Activated CD4-positive, alpha-beta T cell treated with anti-CD3 and anti-CD28 coated beads, Interleukin-2, Interleukin-6, amounts not matched to agents 100 ng/mL and 50 ng/mL, durations not matched to agents 16 hours and 8 hours (primary cell): ENCODE data around the gene LRRC74A.
"Not testable (repeated sequence)": the region's sequence is repeated elsewhere in the genome, so short reads cannot be mapped to it uniquely, and the experiment has no call there.

Experiments
- DNase-seq: peaks from one replicate; pipeline ENCODE4 v3.0.0-alpha.2; 2020

LRRC74A gene

DNA sequence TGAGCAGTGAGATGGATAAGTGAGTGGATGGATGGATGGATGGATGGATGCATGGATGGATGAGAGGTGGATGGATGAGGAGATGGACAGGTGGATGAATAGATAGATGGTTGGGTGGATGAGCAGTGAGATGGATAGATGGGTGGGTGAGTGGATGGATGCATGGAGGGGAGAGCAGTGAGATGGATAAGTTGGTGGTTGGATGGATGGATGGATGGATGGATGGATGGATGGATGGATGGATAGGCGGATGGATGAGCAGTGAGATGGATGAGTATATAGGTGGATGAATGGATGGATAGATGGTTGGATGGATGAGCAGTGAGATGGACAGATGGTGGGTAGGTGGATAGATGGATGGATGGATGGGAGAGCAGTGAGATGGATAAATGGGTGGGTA lies 30.6 kb downstream of the LRRC74A start:
- no peak for DNase-seq

DNA sequence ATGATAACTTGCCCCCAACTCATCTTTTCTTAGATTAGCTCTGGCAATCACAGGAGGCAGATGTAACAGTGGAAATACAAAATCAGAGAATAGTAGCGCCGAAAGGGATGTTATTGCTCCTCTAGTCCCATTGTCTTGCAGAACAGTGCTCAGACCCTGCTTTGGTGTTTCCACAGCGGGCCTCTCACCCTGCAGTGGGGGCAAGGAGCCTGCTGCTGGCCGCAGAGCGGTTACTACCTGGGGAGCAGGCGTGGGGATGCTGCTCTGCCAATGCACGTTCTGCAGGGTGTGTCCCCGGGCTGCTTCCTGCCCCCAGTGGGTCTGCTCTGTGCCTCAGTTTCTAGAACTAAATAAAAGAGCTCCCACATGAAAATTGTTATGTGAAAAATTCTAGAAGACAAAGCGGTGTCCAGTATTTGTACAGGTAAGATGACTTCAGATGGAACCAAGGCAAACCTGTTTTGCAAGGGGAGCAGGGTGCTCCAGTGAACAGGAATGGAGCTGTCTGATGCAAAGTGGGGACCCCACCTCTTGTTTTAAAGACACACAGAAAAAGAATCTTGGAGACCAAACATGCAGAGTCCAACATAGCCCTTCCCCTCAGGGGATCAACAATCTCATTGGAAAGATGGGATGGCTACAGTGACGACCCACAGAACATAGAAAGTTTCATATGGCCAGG lies 35.5 kb downstream of the LRRC74A start:
- DNase-seq = no peak

DNA sequence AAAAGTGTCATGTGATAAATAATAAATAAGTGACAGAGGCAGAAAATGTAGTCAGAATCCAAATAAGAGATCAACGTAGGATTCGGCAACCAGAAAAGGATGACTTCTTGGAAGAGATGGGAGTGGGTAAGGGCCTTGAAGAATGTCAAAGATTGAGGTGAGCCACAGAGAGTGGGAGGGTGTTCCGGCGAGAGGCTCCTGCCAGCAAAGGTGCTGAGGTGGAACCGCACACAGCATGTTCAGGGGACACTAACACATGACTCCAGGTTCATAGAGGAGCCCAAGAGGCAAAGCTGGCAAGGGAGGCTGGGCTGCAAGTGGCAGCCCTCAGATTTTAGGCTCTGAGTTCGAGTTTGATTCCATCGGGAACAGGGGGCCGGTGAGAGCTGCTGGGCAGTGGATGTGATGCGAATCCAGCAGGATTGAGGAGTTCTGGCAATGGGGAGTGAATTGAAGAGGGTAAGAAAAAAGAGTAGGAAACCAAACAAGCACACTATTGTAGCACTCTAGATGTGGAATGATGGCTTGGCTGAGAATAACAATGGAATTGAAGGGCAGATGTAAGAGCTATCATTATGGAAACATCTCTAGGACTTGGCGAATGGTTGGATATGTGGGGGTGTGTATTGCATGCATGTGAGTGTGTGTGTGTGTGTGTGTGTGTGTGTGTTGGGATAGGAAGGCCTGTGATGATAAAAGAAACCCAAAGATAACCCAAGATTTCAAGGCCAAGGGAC lies 36.5 kb downstream of the LRRC74A start:
- no peak for DNase-seq

DNA sequence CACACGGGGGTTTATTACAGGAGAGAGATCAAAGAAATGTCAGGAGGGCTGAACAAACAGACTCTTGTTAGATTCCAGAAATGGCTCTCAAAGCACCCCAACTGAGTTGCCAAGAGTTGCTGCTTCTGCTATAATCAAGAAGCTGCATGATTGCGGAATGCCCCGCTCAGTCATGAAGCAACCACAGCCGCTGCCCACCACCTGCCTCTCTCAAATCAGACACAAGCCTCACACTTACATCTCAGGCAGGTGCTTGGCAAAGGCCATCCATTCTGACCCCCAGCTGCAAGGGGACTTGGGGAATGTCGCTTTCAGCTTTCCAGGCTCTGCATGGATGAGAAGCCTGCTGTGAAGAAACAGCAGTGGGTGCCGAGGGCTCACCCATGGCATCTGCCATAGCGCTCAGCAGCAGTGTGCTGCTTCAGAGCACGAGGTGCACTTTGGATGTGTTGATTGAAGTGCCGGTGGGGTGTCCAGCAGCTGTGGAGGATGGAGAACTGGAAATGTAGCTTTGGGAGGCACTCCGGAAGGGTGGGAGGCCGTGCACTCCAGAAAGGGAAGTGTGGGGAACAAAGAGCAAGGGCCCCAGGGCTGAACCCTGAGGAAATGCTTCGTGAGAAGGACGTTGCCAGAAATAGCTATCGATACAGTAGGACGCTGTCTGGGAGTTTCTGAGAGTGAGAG lies 37.7 kb downstream of the LRRC74A start:
- DNase-seq = no peak

DNA sequence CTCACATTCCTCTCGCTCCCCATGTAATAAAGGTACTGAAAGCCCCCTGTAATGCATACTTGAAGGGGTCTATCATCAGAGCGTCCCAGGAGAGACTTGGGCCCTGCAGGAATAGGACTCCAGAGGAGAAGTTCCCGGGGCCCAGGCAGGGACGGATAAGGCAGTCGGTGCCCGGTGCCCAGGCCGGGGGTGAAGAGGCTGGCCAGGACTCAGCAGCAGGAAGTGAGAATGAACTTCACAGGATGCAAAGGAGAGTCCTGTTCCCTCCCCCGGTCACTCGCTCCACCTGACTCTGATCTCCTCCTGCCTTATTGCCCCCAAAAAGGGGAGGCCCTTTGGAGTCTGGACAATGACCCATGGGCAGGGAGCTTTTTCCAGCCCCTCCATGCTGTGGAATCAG lies 40.2 kb downstream of the LRRC74A start:
- no peak for DNase-seq

DNA sequence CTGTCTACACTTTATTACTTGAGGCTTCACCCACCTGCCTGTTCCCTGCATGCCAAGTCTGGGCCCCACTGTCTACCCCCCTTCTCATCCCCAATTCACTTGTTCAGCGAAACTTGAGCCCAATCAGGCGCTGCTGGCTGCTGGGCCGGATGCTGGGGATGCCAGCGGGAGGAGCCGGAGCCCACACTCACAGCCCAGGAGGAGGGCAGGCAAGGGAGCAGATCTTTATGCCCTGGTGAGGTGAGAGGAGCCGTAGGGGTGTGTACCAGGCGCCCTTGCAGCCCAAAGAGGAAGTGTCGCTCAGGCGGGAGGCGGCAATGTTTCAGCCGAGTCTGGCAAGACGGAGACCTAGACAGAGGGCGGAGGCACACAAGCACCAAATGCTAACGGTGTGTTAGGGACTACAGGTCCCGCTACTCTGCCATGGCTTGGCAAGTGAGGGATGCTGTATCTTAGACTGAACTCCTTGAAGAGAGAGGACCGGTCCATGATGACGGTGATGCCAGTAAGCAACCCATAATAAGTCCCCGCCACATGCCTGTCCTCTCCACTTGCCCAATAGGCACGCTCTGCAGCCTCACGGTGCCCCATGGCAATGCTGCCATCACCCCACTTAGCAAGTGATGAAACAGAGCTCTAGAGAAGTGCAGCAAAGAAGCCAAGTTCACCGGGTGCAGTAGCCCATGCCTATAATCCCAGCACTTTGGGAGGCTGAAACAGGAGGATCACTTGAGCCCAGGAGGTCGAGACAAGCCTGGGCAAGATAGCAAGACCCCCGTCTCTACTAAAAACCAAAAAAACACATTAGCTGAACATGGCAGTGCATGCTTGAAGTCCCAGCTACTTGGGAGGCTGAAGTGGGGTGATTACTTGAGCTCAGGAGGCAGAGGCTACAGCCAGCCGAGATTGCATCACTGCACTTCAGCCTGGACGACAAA lies 41.6 kb downstream of the LRRC74A start:
- DNase-seq = peak; percentile 27

DNA sequence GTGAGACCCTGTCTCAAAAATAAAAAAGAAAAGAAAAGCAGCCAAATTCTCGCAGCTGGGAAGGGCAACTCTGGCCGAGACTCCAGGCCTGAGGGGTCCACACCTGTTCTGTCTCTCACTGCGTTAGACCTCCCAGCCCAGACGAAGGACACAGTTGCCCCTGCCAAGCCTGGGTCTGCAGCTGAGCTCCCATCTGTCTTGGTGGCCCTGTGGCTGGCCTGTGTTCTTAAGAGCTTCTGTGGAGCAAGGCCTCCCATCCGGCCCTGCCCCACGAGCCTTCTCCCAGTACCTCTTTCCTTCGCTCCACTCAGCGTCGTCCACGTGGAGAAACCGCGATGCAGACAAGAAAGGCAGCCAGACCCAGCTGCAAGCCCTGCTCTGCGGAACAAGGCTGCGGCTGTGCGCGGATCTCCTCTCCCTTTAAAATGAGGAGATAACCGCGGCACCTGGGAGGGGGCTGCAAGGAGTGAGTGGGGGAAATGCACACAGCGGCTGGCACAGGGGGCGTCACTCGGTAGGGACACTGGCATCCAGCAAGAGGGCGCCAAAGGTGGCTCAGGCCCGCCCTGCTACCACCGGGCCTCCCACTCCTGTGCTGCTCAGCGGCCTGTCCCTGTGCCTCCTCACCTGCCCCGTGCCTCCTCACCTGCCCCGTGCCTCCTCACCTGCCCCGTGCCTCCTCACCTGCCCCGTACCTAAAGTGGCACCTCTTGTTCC lies 42.4 kb downstream of the LRRC74A start:
- no peak for DNase-seq

DNA sequence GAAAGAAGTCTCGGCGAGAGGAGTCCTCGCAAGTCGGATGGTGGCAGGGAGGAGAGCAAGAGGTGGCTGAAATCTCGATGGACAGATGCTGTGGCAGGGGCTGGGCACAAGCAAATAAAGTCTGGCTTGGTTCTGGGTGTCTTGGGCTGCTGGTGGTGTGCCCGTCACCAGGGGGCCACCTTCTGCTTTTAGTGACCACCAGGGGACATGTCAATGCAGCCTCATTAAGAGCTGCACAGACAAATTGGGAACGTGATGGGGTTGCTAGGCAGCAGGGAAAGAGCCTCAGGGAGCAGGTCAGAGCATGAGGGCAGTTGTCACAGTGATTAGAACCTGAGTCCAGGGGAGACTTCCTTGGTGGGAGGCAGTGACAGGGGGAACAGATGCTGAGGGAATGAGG lies 44.0 kb downstream of the LRRC74A start:
- DNase-seq = peak; percentile 10

DNA sequence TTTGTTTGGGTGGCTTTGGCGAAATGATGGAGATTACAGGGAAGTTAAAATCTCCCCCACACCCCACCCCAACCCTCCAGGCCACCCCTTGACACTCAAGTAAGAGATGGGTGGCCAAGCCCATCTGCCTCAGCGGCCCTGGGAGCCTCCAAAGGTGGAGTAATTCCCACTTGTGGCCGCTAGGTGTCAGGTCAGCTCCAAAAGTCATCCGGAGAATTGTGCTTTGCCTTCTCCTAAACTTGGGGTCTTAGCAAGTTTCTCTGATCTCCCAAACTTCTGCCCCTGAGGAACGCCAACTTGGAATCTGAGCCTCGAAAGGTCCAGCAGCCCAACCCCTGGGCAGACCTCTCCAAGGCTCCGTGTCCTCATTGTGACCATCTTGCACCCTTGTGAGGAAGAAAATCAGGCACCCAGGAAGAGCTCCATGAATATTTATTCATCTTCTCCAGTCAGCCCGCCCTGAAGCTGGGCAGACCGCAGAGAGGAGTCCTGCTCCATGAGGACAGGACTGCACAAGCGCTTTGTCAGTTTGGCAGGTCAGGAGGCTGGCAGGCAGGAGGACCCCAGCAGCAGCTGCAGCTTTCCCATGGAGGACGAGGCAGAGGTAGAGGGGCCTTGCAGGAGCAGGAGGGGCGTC lies 46.7 kb downstream of the LRRC74A start:
- peak; percentile 69 for DNase-seq

DNA sequence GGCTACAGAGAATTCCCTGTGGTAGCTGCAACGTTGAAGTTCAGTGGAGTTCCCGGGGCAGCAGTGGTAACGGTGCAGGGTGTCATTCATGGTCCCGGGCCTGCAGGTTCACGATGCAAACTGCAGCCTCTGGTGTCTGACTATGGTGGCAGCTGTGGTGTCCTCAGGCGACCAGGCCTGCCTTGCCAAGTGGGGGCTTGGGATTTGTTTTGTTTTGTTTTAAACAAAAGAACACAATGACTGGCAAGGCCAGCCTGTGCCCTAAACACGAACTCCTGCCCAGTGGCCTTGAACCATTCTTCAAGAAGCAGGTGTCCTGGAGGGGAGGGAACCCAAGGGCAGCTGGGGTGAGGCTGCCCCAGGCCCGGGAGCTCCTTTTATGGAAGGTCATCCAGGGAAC lies 48.5 kb downstream of the LRRC74A start:
- no peak for DNase-seq

DNA sequence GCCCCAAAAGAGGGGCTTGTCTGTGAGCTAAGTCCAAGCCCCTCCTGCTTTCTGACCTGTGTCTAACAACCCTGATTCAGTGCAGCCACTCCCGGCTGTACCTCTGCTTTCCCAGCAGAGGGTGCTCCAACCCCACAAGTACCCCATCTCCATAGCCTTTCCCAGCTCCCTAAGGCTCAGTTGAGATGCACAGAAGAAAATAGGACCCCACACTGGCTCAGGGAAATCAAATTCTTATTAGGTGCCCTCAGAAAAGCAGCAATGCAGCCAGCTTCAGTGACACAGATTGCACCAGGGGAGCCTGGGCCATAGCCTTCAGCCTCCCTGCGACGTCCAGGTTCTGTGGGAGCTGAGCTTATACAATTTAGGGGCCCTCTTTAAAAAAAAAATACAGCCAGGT lies 49.9 kb downstream of the LRRC74A start:
- peak; percentile 62 for DNase-seq

DNA sequence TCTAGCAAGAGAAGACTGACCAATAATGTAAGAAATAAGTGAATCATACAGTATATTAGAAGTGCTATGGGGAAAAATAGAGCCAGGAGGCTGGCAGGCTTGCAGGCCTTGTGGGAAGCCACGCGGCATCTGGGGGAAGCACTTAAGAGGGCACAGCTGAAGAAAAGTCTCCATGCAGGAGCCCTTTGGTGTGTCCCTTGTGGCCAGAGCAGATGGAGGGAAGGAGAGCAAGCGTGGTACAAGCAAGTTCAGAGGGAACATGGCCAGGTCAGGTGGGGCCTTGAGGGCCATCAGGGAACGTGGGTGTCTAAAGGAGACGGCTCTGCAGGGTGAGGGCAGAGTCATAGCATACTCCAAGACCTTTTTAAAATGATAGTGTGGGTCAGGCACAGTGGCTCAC lies 51.7 kb downstream of the LRRC74A start:
- DNase-seq = no peak

DNA sequence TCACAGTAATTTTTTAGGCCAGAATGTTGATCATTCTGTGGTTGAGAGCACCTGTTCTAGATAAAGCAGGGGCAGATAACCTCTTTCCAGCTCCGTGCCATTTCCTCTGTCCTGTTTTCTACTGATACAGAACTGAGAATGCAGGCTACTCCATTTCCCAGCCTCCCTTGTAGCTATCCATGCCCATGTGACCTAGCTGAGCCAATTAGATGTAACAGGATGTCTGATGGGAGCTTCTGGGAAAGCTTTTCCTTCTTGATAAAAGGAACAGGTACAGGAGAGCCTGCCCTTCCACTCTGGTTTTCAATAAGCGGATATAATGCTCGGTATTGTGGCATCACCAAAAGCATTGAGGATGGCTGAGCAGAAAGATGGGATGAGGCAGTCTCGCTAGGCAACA lies 54.2 kb downstream of the LRRC74A start:
- DNase-seq = no peak

DNA sequence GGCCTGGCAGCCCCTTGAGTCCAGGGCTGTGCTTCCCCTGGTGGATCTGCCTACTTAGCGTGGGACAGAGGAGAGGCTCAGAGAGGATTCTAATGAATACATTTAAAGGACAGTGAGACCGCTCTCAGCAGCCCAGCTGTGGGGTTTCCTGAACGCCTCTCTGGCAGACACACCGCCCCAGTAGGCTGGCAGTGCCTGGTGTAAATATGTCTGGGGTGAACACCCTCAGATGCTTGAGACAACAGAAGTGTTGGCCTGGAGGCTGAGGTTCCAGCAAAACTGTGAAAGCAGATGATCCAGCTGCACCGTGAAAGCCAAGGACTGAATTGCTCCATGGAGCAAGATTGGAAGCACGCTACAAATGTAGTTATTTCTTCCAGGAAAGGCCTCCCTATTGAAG lies 55.1 kb downstream of the LRRC74A start:
- no peak for DNase-seq

DNA sequence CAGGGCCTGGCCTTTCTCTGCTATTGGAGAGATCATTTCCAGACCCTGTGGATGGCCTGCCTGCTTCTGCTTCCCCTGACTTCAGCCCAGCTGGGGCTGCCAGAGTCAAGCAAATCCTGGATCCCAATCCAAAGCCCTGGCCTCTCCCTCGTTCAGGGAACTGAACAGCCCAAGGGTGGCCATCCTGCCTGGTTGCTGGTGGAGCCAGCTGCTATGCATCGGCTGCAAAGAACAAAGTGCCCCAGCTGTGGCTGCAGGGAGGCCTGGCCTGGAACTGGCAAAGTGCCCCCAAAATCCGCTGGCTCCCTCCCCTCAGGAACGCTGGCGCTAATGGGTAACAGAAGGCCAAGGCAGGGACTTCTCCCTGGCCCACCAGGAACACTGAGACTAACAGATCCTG lies 56.4 kb downstream of the LRRC74A start:
- DNase-seq = no peak

DNA sequence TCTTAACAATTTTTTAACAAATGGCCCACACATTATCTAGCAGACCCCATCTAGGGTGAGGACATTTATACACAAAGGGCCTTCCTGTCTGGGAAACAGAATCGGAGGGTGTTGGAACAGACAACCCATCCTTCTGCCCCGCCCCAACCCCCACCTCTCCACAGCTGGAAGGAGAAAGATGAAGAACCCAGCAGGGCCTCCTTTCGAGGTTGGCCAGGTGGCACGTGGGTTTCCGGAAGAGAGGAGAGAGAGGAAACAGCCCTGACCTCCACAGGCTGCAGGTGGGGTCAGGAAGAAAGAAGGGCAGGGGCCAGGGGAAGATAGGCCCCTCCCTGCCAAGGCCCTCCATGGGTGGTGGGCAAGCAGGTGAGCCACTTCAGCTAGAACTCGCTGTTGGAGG lies 57.2 kb downstream of the LRRC74A start:
- DNase-seq = no peak

DNA sequence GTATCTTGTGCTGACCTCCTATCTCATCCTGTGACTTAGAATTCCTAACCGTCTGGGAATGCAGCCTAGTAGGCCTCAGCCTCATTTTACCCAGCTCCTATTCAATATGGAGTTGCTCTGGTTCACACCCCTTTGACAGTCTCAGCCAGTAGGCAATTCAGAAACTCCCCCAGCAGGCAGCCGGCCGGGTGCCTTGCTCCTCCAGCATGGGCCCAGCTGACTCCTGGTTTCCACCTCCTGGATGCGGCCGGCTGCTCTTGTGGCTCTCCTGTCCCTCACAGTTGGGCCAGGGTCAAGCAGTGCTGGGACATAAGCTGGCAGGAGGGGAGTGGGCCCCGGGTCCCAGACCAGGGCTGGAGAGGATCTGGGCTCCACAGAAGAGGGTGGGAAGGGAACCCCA lies 58.2 kb downstream of the LRRC74A start:
- no peak for DNase-seq

DNA sequence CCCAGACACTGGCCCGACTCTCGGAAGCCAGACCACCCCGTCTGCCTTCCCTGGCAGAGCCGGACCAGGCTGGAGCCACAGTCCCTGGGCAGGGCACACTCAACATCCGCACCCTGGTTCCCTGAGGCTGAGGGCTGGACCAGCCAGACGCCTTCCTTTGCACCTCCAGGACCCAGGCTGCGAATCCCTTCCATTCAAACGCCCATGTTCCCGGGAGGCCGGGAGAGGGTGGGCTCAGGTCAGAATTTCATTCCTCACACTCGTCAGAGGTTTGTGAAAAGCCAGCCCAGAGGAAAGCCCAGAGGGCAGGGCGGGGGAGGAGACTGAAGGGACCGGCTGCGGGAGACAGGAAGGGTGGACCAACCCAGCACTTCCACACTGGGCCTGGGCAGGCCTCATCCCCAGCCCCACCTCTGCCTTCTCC lies 58.7 kb downstream of the LRRC74A start:
- no peak for DNase-seq

DNA sequence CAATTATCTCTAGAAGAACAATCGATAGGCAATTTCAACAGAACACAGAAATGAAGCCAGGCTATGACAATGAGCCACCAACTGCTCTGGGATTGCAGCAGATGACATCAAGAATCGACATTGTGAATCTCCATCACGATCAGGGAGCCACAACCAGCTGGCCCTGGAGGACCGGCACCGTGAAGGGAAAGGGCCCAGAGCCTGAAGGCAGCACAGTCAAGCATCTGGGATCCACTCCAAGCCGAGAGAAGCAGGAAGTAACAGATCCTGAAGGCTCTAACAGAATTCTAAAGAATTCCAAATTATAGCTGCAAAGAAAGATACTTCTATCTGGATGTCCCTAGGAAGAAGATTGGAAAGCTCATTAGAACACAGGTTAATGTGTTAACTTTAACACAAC lies 61.0 kb downstream of the LRRC74A start:
- no peak for DNase-seq

DNA sequence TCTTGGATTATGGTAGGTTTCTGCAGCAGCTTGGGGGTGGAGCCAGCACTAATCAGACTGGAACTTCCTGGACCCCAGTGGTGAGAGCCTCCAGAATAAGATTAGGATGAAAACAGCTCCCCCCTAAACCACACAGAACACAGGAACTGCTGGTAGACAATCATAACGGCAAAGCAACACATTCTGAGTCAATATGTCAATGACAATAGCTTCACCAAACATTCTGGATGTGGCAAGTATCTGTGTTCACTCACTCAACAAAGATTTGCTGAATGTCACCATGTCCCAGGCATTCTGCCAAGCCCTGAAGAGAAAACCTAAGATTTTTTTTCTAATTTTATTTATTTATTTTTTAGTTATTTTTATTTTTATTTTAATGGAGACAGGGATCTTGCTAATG lies 65.2 kb downstream of the LRRC74A start:
- DNase-seq = no peak

DNA sequence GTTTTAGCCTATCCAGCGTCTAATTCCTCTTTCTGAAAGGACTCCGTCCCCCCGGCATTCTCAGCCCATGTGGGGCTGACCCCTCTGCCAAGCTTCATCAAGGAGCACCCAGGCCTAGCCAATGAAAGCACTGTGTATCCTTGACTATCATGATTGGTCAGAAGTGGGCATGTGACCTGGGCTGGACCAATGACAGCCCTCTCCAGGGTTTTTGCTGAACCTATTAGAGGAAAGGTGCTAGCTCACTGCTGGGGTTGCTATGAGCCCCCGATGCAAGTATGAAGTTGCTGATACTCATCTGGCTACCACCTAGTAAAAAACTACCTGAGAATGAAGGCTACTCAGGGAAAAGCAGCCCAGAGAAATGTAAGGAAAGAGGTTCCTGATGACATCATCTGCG lies 68.1 kb downstream of the LRRC74A start:
- DNase-seq = no peak

DNA sequence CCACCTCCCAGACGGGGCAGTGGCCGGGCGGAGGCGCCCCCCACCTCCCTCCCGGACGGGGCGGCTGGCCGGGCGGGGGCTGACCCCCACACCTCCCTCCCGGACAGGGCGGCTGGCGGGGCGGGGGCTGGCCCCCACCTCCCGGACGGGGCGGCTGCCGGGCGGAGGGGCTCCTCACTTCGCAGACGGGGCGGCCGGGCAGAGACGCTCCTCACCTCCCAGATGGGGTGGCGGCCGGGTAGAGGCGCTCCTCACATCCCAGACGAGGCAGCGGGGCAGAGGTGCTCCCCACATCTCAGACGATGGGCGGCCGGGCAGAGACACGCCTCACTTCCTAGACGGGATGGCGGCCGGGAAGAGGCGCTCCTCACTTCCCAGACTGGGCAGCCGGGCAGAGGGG lies 71.8 kb downstream of the LRRC74A start:
- not testable (repeated sequence) for DNase-seq
